Ectodermal cell (in vitro differentiated cells): ENCODE measurements around the gene PEX14.

ENCODE experiments used
- H3K27ac ChIP-seq: 2 replicates; pipeline ENCODE4 v1.7.0; 2013; ENCODE audit warnings: mild to moderate bottlenecking, low read depth, low read length; ENCODE audit not compliant: insufficient read depth, poor library complexity, severe bottlenecking
- H3K27me3 ChIP-seq: 2 replicates; pipeline ENCODE4 v1.7.0; 2013; ENCODE audit warnings: mild to moderate bottlenecking, low read length; ENCODE audit not compliant: insufficient read depth, control insufficient read depth, poor library complexity, severe bottlenecking
- H3K36me3 ChIP-seq: one replicate; pipeline ENCODE4 v1.7.0; 2013; ENCODE audit warnings: low read length; ENCODE audit not compliant: control insufficient read depth, insufficient read depth
- H3K4me1 ChIP-seq: one replicate; pipeline ENCODE4 v1.7.0; 2013; ENCODE audit warnings: low read length; ENCODE audit not compliant: control insufficient read depth, insufficient read depth
- H3K4me3 ChIP-seq: 2 replicates; pipeline ENCODE4 v1.7.0; 2013; ENCODE audit warnings: low read depth, low read length, control low read depth; ENCODE audit not compliant: insufficient read depth
- H3K9me3 ChIP-seq: 2 replicates; pipeline ENCODE4 v1.7.0; 2013; ENCODE audit warnings: mild to moderate bottlenecking, low read length, moderate library complexity; ENCODE audit not compliant: control insufficient read depth
- WGBS, 2 experiments: methylation state at CpG; one replicate each; pipeline ENCODE4 v1.1.7; 2013; ENCODE audit warnings: missing lambda C conversion rate in 2 of 2; 5-methylcytosine and 5-hydroxymethylcytosine counted together

The PEX14 gene

GRCh38 chr1:10434590-10434989 lies 40.2 kb upstream of the PEX14 start:
- H3K4me3 ChIP-seq: no peak overlapping the region
- H3K4me1 ChIP-seq: peaks cover 3% of the 10 kb centered on the region
- no peak overlapping the region for H3K27ac ChIP-seq
- H3K27me3 ChIP-seq: no peaks in the 10 kb centered on the region
- no peaks in the 10 kb centered on the region for H3K9me3 ChIP-seq
- WGBS, 2 experiments: 94 to 95% methylated on average over 5 of the region's 5 CpGs
- H3K36me3 ChIP-seq: no peaks in the 10 kb centered on the region

GRCh38 chr1:10437052-10437451 lies 37.7 kb upstream of the PEX14 start:
- Histone ChIP-seq H3K4me3 (no peak overlapping the region), H3K27ac (no peak overlapping the region), H3K36me3 (peaks cover 11% of the 10 kb centered on the region), H3K27me3 (no peaks in the 10 kb centered on the region), H3K4me1 (no peaks in the 10 kb centered on the region), H3K9me3 (no peaks in the 10 kb centered on the region)
- WGBS, 2 experiments: 92 to 100% methylated on average over 1 of the region's 1 CpG

GRCh38 chr1:10438677-10439163 lies 36.0 kb upstream of the PEX14 start:
- WGBS, 2 experiments: 91 to 93% methylated on average over 7 of the region's 7 CpGs
- H3K36me3 ChIP-seq: peaks cover 11% of the 10 kb centered on the region
- no peaks in the 10 kb centered on the region for H3K9me3 ChIP-seq
- no peaks in the 10 kb centered on the region for H3K27me3 ChIP-seq
- no peak overlapping the region for H3K27ac ChIP-seq
- no peaks in the 10 kb centered on the region for H3K4me1 ChIP-seq
- no peak overlapping the region for H3K4me3 ChIP-seq

- Histone ChIP-seq H3K4me3 (no peak overlapping the region), H3K9me3 (no peaks in the 10 kb centered on the region), H3K36me3 (peaks cover 11% of the 10 kb centered on the region), H3K4me1 (no peaks in the 10 kb centered on the region), H3K27me3 (no peaks in the 10 kb centered on the region), H3K27ac (no peak overlapping the region)
- 97 to 98% methylated on average over 2 of the region's 2 CpGs for WGBS, 2 experiments
Observed at GRCh38 chr1:10440305-10440704, 34.4 kb upstream of the PEX14 start.

- no peaks in the 10 kb centered on the region for H3K27me3 ChIP-seq
- H3K27ac ChIP-seq: no peak overlapping the region
- H3K36me3 ChIP-seq: peaks cover 11% of the 10 kb centered on the region
- WGBS, 2 experiments: 92 to 95% methylated on average over 5 of the region's 5 CpGs
- no peaks in the 10 kb centered on the region for H3K4me1 ChIP-seq
- no peak overlapping the region for H3K4me3 ChIP-seq
- no peaks in the 10 kb centered on the region for H3K9me3 ChIP-seq
Observed at GRCh38 chr1:10440794-10441193, 34.0 kb upstream of the PEX14 start.

GRCh38 chr1:10444248-10444647 lies 30.5 kb upstream of the PEX14 start:
- Histone ChIP-seq H3K27ac (no peak overlapping the region), H3K9me3 (no peaks in the 10 kb centered on the region), H3K27me3 (no peaks in the 10 kb centered on the region), H3K4me3 (no peak overlapping the region), H3K4me1 (no peaks in the 10 kb centered on the region), H3K36me3 (peaks cover 11% of the 10 kb centered on the region)
- 95 to 96% methylated on average over 6 of the region's 6 CpGs for WGBS, 2 experiments

GRCh38 chr1:10444795-10445397 lies 29.9 kb upstream of the PEX14 start:
- Histone ChIP-seq H3K4me1 (peaks cover 2% of the 10 kb centered on the region), H3K36me3 (peaks cover 10% of the 10 kb centered on the region), H3K9me3 (no peaks in the 10 kb centered on the region), H3K4me3 (no peak overlapping the region), H3K27ac (no peak overlapping the region), H3K27me3 (no peaks in the 10 kb centered on the region)
- 92 to 97% methylated on average over 7 of the region's 7 CpGs for WGBS, 2 experiments

GRCh38 chr1:10446790-10447422 lies 27.8 kb upstream of the PEX14 start:
- Histone ChIP-seq H3K27me3 (no peaks in the 10 kb centered on the region), H3K4me3 (no peak overlapping the region), H3K27ac (no peak overlapping the region), H3K4me1 (peaks cover 20% of the 10 kb centered on the region), H3K36me3 (no peaks in the 10 kb centered on the region), H3K9me3 (no peaks in the 10 kb centered on the region)
- 96 to 98% methylated on average over 7 of the region's 7 CpGs for WGBS, 2 experiments

GRCh38 chr1:10449751-10450150 lies 25.0 kb upstream of the PEX14 start, which contains the start of gene CORT:
TSS of gene CORT (plus strand) at chr1:10450031. CDS start at chr1:10450224, 193 bp downstream.
- H3K27ac ChIP-seq: no peak within 1 kb of the TSS
- H3K4me1 ChIP-seq: peaks cover 20% of the 10 kb centered on the region
- H3K27me3 ChIP-seq: no peaks in the 10 kb centered on the region
- no peaks in the 10 kb centered on the region for H3K36me3 ChIP-seq
- no peaks in the 10 kb centered on the region for H3K9me3 ChIP-seq
- 93 to 95% methylated on average over 10 of the region's 10 CpGs for WGBS, 2 experiments
- no peak within 1 kb of the TSS for H3K4me3 ChIP-seq

GRCh38 chr1:10450156-10450814 lies 24.5 kb upstream of the PEX14 start:
- no peaks in the 10 kb centered on the region for H3K9me3 ChIP-seq
- no peak overlapping the region for H3K27ac ChIP-seq
- WGBS, 2 experiments: 88 to 90% methylated on average over 21 of the region's 21 CpGs
- H3K4me1 ChIP-seq: peaks cover 20% of the 10 kb centered on the region
- no peak overlapping the region for H3K4me3 ChIP-seq
- no peaks in the 10 kb centered on the region for H3K36me3 ChIP-seq
- no peaks in the 10 kb centered on the region for H3K27me3 ChIP-seq
